ENCODE results near the gene CUL1.

Gene CUL1

DNA sequence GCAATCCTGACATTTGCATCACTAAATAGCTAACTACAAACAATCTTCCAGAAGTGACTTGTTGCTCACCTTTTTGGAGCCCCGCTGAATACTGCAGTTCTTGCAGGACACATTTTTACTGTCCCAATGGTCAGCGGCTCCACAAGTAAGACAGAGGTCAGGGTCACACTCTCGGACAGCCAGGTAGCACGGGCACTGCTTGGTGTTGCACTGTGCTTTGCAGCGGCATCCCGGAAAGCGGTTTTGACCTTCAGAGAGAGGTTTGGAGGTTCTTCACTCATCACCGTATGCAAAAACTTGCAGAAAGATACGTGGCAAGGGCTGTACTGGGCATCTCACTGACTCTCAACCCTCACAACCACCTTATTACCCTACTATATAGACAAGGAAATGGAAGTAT is 115.2 kb downstream of the CUL1 start:
- peaks cover 11% of the 10 kb centered on the region; the same call in 1 of the 2 replicates for H4K20me1 ChIP-seq (ENCODE audit: control insufficient read depth, insufficient read depth, low read depth, low read length)
- no peak for TF ChIP-seq EZH2phosphoT487 (IDR thresholded peaks at IDR 0.05; ENCODE audit: borderline replicate concordance, low read length)
- TF ChIP-seq, protein P1, sequence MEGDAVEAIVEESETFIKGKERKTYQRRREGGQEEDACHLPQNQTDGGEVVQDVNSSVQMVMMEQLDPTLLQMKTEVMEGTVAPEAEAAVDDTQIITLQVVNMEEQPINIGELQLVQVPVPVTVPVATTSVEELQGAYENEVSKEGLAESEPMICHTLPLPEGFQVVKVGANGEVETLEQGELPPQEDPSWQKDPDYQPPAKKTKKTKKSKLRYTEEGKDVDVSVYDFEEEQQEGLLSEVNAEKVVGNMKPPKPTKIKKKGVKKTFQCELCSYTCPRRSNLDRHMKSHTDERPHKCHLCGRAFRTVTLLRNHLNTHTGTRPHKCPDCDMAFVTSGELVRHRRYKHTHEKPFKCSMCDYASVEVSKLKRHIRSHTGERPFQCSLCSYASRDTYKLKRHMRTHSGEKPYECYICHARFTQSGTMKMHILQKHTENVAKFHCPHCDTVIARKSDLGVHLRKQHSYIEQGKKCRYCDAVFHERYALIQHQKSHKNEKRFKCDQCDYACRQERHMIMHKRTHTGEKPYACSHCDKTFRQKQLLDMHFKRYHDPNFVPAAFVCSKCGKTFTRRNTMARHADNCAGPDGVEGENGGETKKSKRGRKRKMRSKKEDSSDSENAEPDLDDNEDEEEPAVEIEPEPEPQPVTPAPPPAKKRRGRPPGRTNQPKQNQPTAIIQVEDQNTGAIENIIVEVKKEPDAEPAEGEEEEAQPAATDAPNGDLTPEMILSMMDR (IDR thresholded peaks at IDR 0.05; ENCODE audit: low read depth, low read length, poor library complexity, severe bottlenecking): no peak
- peaks cover 48% of the 10 kb centered on the region for H3K4me1 ChIP-seq (ENCODE audit: control insufficient read depth, low read length)
- peak overlapping the region; percentile 25; the same call in 1 of the 2 replicates for H3K27ac ChIP-seq (ENCODE audit: low read depth, low read length)
- H3K4me3 ChIP-seq (ENCODE audit: low read length): no peak overlapping the region
- H3K36me3 ChIP-seq (ENCODE audit: control insufficient read depth, low read length): peaks cover 99% of the 10 kb centered on the region
- H3K79me2 ChIP-seq (ENCODE audit: control insufficient read depth, low read length): peaks cover 16% of the 10 kb centered on the region
- H3K9me3 ChIP-seq (ENCODE audit: control insufficient read depth, insufficient read depth, low read length): no peaks in the 10 kb centered on the region
- H3F3A ChIP-seq (ENCODE audit: control insufficient read depth, insufficient read depth): peaks cover 22% of the 10 kb centered on the region
- no peaks in the 10 kb centered on the region for H3K27me3 ChIP-seq (ENCODE audit: control insufficient read depth, low read length)
- no peaks in the 10 kb centered on the region for H3K9me2 ChIP-seq (replicated peaks; ENCODE audit: control insufficient read depth, low read length)
- H3K4me2 ChIP-seq (ENCODE audit: low read length): 0 out of 2 replicates have a peak overlapping the region, but pooled peaks have one; percentile 7

DNA sequence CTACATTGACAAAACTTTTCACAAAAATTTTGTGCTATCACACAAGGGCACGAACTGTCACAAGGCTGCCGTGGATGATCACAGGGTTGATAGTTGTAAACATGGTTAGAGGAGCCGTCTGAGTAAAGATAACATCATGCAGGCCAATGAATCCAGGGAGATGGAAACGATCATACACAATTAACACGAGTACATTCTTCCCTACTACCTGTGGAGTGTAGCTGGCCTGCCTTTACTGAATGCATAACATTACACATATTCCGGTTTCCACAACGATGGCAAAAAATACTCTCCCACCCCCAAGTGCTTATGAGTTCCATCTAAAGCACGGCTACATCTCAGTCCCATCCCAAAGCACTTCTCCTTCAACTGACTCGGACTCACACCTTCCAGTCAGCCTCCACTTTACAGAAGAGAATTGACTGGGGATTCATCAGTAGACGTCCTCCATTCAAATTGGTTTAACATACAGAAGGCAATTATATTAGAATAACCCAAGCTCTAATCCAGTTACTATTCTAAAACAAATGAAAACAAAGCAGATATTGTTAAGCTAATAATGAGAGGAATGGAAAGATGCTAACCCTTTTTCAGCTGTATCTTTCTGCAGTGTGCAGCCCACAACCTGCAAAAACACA is 116.3 kb downstream of the CUL1 start:
- H3K4me3 ChIP-seq (ENCODE audit: low read length): no peak overlapping the region
- H3K4me2 ChIP-seq (ENCODE audit: low read length): no peak overlapping the region
- peaks cover 48% of the 10 kb centered on the region for H3K4me1 ChIP-seq (ENCODE audit: control insufficient read depth, low read length)
- no peaks in the 10 kb centered on the region for H3K9me3 ChIP-seq (ENCODE audit: control insufficient read depth, insufficient read depth, low read length)
- peaks cover 11% of the 10 kb centered on the region; the same call in 1 of the 2 replicates for H4K20me1 ChIP-seq (ENCODE audit: control insufficient read depth, insufficient read depth, low read depth, low read length)
- no peaks in the 10 kb centered on the region for H3K9me2 ChIP-seq (replicated peaks; ENCODE audit: control insufficient read depth, low read length)
- H3K27ac ChIP-seq (ENCODE audit: low read depth, low read length): 0 out of 2 replicates have a peak overlapping the region, but pooled peaks have one; percentile 21
- H3K36me3 ChIP-seq (ENCODE audit: control insufficient read depth, low read length): peaks cover 99% of the 10 kb centered on the region
- TF ChIP-seq EZH2phosphoT487 (IDR thresholded peaks at IDR 0.05; ENCODE audit: borderline replicate concordance, low read length): no peak
- TF ChIP-seq, protein P1 (IDR thresholded peaks at IDR 0.05; ENCODE audit: low read depth, low read length, poor library complexity, severe bottlenecking): no peak
- H3K27me3 ChIP-seq (ENCODE audit: control insufficient read depth, low read length): no peaks in the 10 kb centered on the region
- peaks cover 16% of the 10 kb centered on the region for H3K79me2 ChIP-seq (ENCODE audit: control insufficient read depth, low read length)
- H3F3A ChIP-seq (ENCODE audit: control insufficient read depth, insufficient read depth): peaks cover 22% of the 10 kb centered on the region

DNA sequence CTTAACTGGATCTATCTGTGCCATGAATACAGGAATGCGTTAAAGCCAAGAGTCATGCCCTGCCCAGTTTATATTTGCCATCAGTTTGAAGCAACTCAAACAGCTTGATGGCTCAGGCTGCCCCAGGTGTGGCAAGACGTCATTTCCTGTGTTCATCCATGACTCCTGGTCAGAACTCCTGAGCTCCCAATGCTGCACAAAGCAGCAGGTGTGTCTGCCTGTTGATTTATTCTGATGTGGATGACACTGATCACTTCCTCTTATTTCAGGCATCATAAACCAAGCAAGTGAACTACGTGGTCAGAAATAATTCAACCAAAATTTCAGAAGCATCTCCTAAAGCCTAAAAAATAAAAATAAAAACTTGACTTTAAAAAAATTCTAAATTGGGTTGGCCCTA is 116.9 kb downstream of the CUL1 start:
- H3K4me1 ChIP-seq (ENCODE audit: control insufficient read depth, low read length): peaks cover 48% of the 10 kb centered on the region
- H3K4me3 ChIP-seq (ENCODE audit: low read length): no peak overlapping the region
- H3F3A ChIP-seq (ENCODE audit: control insufficient read depth, insufficient read depth): peaks cover 24% of the 10 kb centered on the region
- H3K4me2 ChIP-seq (ENCODE audit: low read length): peak overlapping the region; percentile 6; the same call in 1 of the 2 replicates
- TF ChIP-seq, protein P1 (IDR thresholded peaks at IDR 0.05; ENCODE audit: low read depth, low read length, poor library complexity, severe bottlenecking): no peak
- TF ChIP-seq EZH2phosphoT487 (IDR thresholded peaks at IDR 0.05; ENCODE audit: borderline replicate concordance, low read length): no peak
- no peaks in the 10 kb centered on the region for H3K9me2 ChIP-seq (replicated peaks; ENCODE audit: control insufficient read depth, low read length)
- peak overlapping the region; percentile 21; the same call in 1 of the 2 replicates for H3K27ac ChIP-seq (ENCODE audit: low read depth, low read length)
- H3K36me3 ChIP-seq (ENCODE audit: control insufficient read depth, low read length): peaks cover 99% of the 10 kb centered on the region
- H3K27me3 ChIP-seq (ENCODE audit: control insufficient read depth, low read length): no peaks in the 10 kb centered on the region
- H3K9me3 ChIP-seq (ENCODE audit: control insufficient read depth, insufficient read depth, low read length): no peaks in the 10 kb centered on the region
- peaks cover 11% of the 10 kb centered on the region; the same call in 1 of the 2 replicates for H4K20me1 ChIP-seq (ENCODE audit: control insufficient read depth, insufficient read depth, low read depth, low read length)
- peaks cover 16% of the 10 kb centered on the region for H3K79me2 ChIP-seq (ENCODE audit: control insufficient read depth, low read length)
